Ectodermal cell (in vitro differentiated cells): ENCODE results near the gene IQGAP2.

Source experiments
- H3K27ac ChIP-seq: 2 replicates; pipeline ENCODE4 v1.7.0; 2013; ENCODE audit warnings: mild to moderate bottlenecking, low read depth, low read length; ENCODE audit not compliant: insufficient read depth, poor library complexity, severe bottlenecking
- H3K27me3 ChIP-seq: 2 replicates; pipeline ENCODE4 v1.7.0; 2013; ENCODE audit warnings: mild to moderate bottlenecking, low read length; ENCODE audit not compliant: insufficient read depth, control insufficient read depth, poor library complexity, severe bottlenecking
- H3K36me3 ChIP-seq: one replicate; pipeline ENCODE4 v1.7.0; 2013; ENCODE audit warnings: low read length; ENCODE audit not compliant: control insufficient read depth, insufficient read depth
- H3K4me1 ChIP-seq: one replicate; pipeline ENCODE4 v1.7.0; 2013; ENCODE audit warnings: low read length; ENCODE audit not compliant: control insufficient read depth, insufficient read depth
- H3K4me3 ChIP-seq: 2 replicates; pipeline ENCODE4 v1.7.0; 2013; ENCODE audit warnings: low read depth, low read length, control low read depth; ENCODE audit not compliant: insufficient read depth
- H3K9me3 ChIP-seq: 2 replicates; pipeline ENCODE4 v1.7.0; 2013; ENCODE audit warnings: mild to moderate bottlenecking, low read length, moderate library complexity; ENCODE audit not compliant: control insufficient read depth
- WGBS, 2 experiments: methylation state at CpG; one replicate each; pipeline ENCODE4 v1.1.7; 2013; ENCODE audit warnings: missing lambda C conversion rate in 2 of 2; 5-methylcytosine and 5-hydroxymethylcytosine counted together

The IQGAP2 gene

GRCh38 chr5:76556511-76557221, 153.6 kb downstream of the IQGAP2 start:
- no peaks in the 10 kb centered on the region for H3K27me3 ChIP-seq
- 89 to 92% methylated on average over 4 of the region's 4 CpGs for WGBS, 2 experiments
- no peak overlapping the region for H3K4me3 ChIP-seq
- no peaks in the 10 kb centered on the region for H3K9me3 ChIP-seq
- H3K4me1 ChIP-seq, result no peaks in the 10 kb centered on the region
- H3K36me3 ChIP-seq, result no peaks in the 10 kb centered on the region
- no peak overlapping the region for H3K27ac ChIP-seq

DNA sequence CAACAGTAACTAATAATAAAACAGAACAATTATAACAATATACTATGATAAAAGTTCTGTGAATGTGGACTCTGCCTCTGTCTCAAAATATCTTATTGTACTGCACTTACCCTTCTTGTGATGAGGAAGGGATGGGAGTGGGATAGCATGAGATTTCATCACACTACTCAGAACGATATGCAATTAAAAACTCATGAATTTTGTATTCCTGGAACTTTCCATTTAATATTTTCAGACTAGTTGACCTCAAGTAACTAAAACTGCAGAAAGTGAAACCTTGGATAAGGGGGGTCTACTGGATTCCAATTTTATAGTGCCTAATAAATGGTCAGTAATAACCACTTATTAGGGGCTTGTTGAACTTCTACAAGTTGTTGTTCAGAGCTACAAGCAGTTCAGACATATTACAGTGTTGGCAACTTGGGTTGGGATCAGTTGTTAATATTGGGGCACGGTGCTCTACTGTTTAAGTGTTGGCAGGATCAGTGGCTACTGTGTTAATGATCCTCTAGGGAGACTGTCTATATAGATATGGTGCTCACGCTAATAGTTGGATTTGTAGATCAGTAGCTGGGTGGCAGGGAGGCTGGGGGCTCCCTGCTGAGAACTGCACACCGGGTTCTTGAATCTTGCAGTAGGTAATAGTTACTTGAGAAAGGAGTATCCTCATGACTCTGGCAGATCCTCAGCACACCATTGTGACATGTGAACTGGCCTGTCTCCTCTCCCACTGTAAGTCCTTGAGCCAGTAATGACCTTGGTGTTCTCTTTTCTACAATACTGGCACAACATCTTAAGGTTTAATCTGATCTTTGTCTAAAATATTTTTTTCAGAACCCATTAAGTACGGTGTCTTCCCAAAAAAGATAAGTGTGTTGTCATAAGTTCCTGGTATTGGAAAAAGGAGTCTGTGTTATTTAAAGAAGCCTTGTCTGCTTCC, 158.1 kb downstream of the IQGAP2 start:
- WGBS, 2 experiments, result 89 to 91% methylated on average over 3 to 5 of the region's 5 CpGs
- Histone ChIP-seq H3K4me3 (no peak overlapping the region), H3K4me1 (no peaks in the 10 kb centered on the region), H3K27ac (no peak overlapping the region), H3K36me3 (no peaks in the 10 kb centered on the region), H3K9me3 (no peaks in the 10 kb centered on the region), H3K27me3 (no peaks in the 10 kb centered on the region)

DNA sequence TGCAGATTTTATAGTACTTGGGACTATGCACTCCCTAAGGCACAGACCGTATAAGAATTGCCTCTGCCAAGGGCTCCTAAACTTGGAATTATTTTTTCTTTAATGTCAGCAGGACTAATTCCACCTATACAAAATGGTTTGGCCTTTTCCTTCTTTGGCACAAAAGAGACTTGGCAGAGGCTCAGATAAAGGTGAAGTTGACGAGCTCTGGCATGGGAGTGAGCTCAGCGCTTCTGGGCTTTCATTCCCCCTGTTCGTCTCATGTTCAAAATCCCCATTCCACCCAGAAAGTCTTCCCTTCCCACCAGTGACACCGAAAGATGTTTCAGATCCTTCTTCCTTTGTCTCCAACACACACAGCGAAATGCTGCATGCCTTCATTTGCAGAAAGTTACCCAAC, 158.9 kb downstream of the IQGAP2 start:
- H3K27me3 ChIP-seq, result no peaks in the 10 kb centered on the region
- H3K9me3 ChIP-seq, result no peaks in the 10 kb centered on the region
- no peak overlapping the region for H3K4me3 ChIP-seq
- H3K27ac ChIP-seq, result no peak overlapping the region
- no peaks in the 10 kb centered on the region for H3K36me3 ChIP-seq
- WGBS, 2 experiments, result 94 to 95% methylated on average over 6 of the region's 6 CpGs
- no peaks in the 10 kb centered on the region for H3K4me1 ChIP-seq

GRCh38 chr5:76565009-76565408, 161.9 kb downstream of the IQGAP2 start:
- H3K36me3 ChIP-seq, result no peaks in the 10 kb centered on the region
- H3K27ac ChIP-seq, result no peak overlapping the region
- 95 to 96% methylated on average over 7 of the region's 7 CpGs for WGBS, 2 experiments
- no peak overlapping the region for H3K4me3 ChIP-seq
- H3K27me3 ChIP-seq, result no peaks in the 10 kb centered on the region
- no peaks in the 10 kb centered on the region for H3K4me1 ChIP-seq
- H3K9me3 ChIP-seq, result no peaks in the 10 kb centered on the region

GRCh38 chr5:76570153-76570552, 167.1 kb downstream of the IQGAP2 start:
- H3K27ac ChIP-seq, result no peak overlapping the region
- H3K27me3 ChIP-seq, result no peaks in the 10 kb centered on the region
- H3K36me3 ChIP-seq, result no peaks in the 10 kb centered on the region
- H3K4me1 ChIP-seq, result no peaks in the 10 kb centered on the region
- no peaks in the 10 kb centered on the region for H3K9me3 ChIP-seq
- 94 to 95% methylated on average over 4 of the region's 4 CpGs for WGBS, 2 experiments
- no peak overlapping the region for H3K4me3 ChIP-seq

GRCh38 chr5:76571559-76571958, 168.5 kb downstream of the IQGAP2 start:
- Histone ChIP-seq H3K4me3 (no peak overlapping the region), H3K9me3 (no peaks in the 10 kb centered on the region), H3K36me3 (no peaks in the 10 kb centered on the region), H3K27me3 (no peaks in the 10 kb centered on the region), H3K4me1 (no peaks in the 10 kb centered on the region), H3K27ac (no peak overlapping the region)

DNA sequence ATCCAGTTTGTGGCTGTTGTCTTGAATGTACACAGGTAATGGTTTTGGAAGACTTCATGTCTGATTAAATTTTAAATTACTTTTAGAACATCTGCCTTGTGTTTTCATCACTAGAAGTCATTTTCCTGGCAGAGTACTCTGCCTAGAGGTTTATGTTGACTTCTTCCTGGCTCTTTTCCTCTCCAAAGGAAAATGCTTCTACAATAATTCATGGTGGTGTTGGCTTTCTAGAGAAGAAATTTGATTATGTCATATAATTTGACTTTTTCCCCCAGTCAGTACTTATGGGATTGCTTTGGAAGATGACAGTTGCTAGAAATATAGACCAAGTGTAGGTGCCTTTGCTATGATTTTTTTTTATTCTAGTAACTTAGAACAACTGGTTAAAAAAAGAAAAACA, 173.4 kb downstream of the IQGAP2 start:
- Histone ChIP-seq H3K4me1 (no peaks in the 10 kb centered on the region), H3K27me3 (no peaks in the 10 kb centered on the region), H3K9me3 (no peaks in the 10 kb centered on the region), H3K36me3 (no peaks in the 10 kb centered on the region), H3K4me3 (no peak overlapping the region), H3K27ac (no peak overlapping the region)

DNA sequence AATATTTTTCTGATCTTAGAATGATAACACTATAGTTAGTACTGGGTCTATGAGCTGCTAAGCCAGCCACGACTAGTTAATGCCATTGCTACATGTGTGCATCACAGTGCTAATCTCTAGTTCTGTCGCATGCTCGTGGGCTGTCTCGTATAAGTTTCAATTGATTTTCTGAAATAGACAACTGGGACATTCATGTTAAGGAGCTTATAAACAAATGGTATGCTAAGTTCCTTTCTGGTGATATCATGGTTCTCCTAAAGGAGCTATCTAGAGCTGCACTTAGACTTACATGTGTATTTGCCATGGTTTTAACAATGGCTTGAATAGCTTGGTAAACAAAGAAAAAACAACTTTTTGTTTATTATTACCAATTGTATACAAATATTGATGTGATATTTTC, 173.9 kb downstream of the IQGAP2 start:
- 90 to 97% methylated on average over 4 of the region's 4 CpGs for WGBS, 2 experiments
- H3K36me3 ChIP-seq, result no peaks in the 10 kb centered on the region
- no peaks in the 10 kb centered on the region for H3K4me1 ChIP-seq
- no peaks in the 10 kb centered on the region for H3K27me3 ChIP-seq
- H3K9me3 ChIP-seq, result no peaks in the 10 kb centered on the region
- H3K4me3 ChIP-seq, result no peak overlapping the region
- H3K27ac ChIP-seq, result no peak overlapping the region

DNA sequence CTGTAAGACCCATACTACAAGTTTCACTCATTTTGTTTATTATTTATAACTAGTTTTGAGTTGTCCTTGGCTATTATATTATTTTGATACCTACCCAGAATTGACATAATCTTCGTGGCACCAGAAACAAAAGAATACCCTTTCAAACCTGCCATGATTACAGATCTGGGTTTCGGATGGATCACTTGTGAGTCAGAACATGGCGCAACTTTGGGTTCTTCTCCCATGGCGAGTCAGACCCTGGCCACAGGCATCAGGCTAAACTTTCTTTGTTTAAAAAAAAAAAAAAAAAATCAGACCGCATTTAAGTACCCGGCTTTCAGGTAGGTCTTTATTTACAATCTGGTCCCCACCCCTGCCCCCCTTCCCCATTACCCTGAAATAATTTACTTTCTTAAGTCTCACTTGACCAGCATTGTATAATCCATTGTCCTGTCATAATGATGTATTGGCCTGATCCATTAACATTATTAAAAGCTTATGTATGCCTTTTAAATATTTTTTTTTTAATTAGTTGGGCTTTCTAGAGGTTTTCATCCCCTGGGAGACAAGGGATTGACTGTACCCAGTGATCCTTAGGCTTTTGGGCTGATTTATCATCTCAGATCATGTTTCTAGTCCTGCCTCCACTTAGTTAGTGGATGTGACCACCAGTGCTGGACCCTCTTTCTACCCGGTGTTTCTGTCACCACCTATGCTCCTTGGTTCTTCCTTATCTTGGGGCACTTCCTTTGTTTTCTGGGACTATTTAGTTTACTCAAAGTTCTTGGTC, 176.3 kb downstream of the IQGAP2 start:
- no peaks in the 10 kb centered on the region for H3K9me3 ChIP-seq

GRCh38 chr5:76580981-76581380, 177.9 kb downstream of the IQGAP2 start:
- no peaks in the 10 kb centered on the region for H3K36me3 ChIP-seq
- H3K27ac ChIP-seq, result no peak overlapping the region
- no peaks in the 10 kb centered on the region for H3K27me3 ChIP-seq
- no peak overlapping the region for H3K4me3 ChIP-seq
- WGBS, 2 experiments, result 94 to 95% methylated on average over 3 of the region's 3 CpGs
- no peaks in the 10 kb centered on the region for H3K4me1 ChIP-seq
- H3K9me3 ChIP-seq, result no peaks in the 10 kb centered on the region

More for the DNA sequence above, 176.3 kb downstream of the IQGAP2 start:
- Histone ChIP-seq H3K4me1 (no peaks in the 10 kb centered on the region), H3K4me3 (no peak overlapping the region), H3K36me3 (no peaks in the 10 kb centered on the region), H3K27me3 (no peaks in the 10 kb centered on the region), H3K27ac (no peak overlapping the region)
- WGBS, 2 experiments, result 86 to 88% methylated on average over 7 of the region's 7 CpGs
